ENCODE measurements around the gene FCGR3A.
"Not testable (repeated sequence)": the region's sequence is repeated elsewhere in the genome, so short reads cannot be mapped to it uniquely, and the experiment has no call there.

- not testable (repeated sequence) for TF ChIP-seq CTCF (IDR thresholded peaks at IDR 0.05 in 8 of 11, conservative IDR thresholded peaks at IDR 0.05 in 3 of 11); POLR2A (IDR thresholded peaks at IDR 0.05)
- peak in 1 of 3 donors; percentile 65 for TF ChIP-seq POLR2AphosphoS5 (IDR thresholded peaks at IDR 0.05)
Observed at GRCh38 chr1:161524742-161525291, 24.8 kb downstream of the FCGR3A start.
